Muscle layer of colon (tissue), 2 donors: ENCODE results near the gene NEMP2.

Experiments
- H3K27ac ChIP-seq: one replicate; pipeline ENCODE4 v1.7.0; 2013; ENCODE audit warnings: low read depth, mild to moderate bottlenecking, low read length, moderate library complexity
- H3K27me3 ChIP-seq, 2 donors: one replicate each; pipeline ENCODE4 v1.7.0; 2013; ENCODE audit warnings: low read length in 2 of 2, mild to moderate bottlenecking in 2 of 2; ENCODE audit not compliant: insufficient read depth in 2 of 2, control insufficient read depth in 1 of 2
- H3K36me3 ChIP-seq: one replicate; pipeline ENCODE4 v1.7.0; 2013; ENCODE audit warnings: mild to moderate bottlenecking, low read length; ENCODE audit not compliant: insufficient read depth
- H3K4me1 ChIP-seq: one replicate; pipeline ENCODE4 v1.7.0; 2013; ENCODE audit warnings: mild to moderate bottlenecking, low read length; ENCODE audit not compliant: insufficient read depth
- H3K4me3 ChIP-seq, 2 donors: one replicate each; pipeline ENCODE4 v1.7.0; 2013; ENCODE audit warnings: low read length in 2 of 2, low read depth in 1 of 2, mild to moderate bottlenecking in 1 of 2, moderate library complexity in 1 of 2
- H3K9ac ChIP-seq: one replicate; pipeline ENCODE4 v1.7.0; 2013; ENCODE audit warnings: low read length
- H3K9me3 ChIP-seq: one replicate; pipeline ENCODE4 v1.7.0; 2013; ENCODE audit warnings: mild to moderate bottlenecking, low read length
- donor health status: abdominal sarcoma.
- donor health status: Adenocarcinoma of cecum.

NEMP2 gene

DNA sequence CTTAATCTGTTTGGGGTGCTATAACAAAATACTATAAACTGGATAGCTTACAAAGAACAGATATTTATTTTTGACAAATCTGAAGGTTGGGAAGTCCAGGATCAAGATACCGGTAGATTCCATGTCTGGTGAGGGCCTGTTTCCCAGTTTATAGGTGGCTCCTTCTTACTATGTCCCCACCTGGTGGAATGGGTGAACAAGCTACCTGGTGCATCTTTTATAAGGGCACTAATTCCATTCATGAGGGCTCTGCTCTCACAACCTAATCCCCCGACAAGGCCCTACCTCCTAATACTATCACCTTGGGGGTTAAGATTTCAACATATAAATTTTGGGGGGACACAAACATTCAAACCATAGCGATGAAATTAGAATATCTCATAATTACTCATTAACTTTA, 15.6 kb upstream of the NEMP2 start:
- Histone ChIP-seq H3K27me3 (no peaks in the 10 kb centered on the region), H3K36me3 (no peaks in the 10 kb centered on the region), H3K4me3 (no peak overlapping the region), H3K9ac (no peak overlapping the region), H3K9me3 (no peaks in the 10 kb centered on the region), H3K27ac (no peak overlapping the region), H3K4me1 (no peaks in the 10 kb centered on the region)

DNA sequence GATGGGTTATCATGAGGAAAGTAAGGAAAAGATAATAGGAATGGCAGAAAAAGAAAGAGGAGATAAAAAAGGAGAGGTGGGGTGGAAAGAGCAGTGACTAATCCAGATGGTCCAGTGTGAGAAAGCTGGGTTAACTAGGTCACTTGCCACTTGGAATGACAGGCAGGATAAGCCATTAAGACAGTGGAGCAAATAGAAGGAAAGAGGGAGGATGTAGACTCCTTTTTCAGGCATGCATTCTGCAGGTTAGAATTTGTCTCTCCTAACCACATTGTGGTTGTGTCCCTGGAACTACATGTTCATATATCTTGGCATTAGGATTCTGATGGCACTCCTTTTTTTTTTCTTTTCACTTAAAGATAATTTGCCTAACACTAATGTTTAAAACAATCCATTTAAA, 13.4 kb upstream of the NEMP2 start:
- H3K9me3 ChIP-seq: no peaks in the 10 kb centered on the region
- no peak overlapping the region for H3K4me3 ChIP-seq
- no peaks in the 10 kb centered on the region for H3K27me3 ChIP-seq
- no peak overlapping the region for H3K9ac ChIP-seq
- no peak overlapping the region for H3K27ac ChIP-seq
- no peaks in the 10 kb centered on the region for H3K36me3 ChIP-seq
- no peaks in the 10 kb centered on the region for H3K4me1 ChIP-seq

DNA sequence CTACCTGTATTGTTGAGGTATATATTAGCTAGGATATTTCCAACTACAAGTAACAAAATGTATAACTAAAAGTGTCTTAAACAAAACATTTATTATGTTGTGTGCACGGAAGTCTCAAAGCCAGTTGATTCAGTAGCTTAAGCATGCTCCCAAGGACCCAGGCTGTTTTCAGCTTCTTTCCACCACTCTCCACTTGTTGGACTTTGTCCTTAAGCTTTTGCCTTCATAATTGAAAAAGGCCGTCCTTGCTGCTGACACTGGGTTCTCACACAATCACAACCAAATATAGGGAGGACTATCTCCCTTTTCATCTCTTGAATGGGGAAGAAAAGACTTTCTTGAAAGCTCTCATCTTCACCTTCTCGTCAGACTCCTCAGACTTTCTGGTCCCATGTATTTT, 12.2 kb upstream of the NEMP2 start:
- Histone ChIP-seq H3K9ac (no peak overlapping the region), H3K4me3 (no peak overlapping the region), H3K9me3 (no peaks in the 10 kb centered on the region), H3K4me1 (no peaks in the 10 kb centered on the region), H3K27ac (no peak overlapping the region), H3K27me3 (no peaks in the 10 kb centered on the region), H3K36me3 (no peaks in the 10 kb centered on the region)

DNA sequence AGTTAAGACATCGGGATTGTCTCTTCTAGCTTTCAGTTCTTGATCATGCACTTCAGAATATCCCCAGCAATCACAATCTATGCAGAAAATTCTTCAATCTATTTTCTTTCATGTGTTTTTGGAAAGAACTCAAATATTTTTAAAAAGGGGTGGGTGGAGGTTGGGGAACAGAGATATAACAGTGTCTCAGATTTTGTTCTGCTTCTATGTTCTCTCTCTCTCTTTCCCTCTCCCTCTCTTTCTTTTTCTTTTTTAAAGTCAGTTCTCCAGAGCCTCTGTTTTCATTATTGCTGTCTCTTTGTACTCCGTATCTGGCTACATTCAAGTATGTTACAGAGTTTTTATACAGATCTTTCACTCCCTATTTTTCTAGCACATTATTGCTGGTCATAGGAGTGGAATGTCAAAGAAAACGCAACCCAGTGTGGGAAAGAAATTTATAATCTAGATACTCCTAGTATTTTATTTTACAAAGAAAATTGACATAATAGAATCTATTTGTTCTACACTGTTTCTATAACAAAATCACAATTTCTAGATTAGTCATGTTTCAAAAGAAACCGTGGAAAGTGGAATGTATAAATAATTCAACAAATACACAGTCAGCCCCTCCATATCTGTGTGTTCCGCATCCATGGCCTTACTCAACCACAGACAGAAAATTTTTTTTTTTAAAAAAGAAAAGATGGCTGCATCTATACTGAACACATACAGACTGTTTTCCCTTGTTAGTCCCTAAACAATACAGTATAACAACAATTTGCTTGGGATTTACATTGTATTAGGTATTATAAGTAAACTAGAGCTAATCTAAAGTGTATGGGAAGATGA, 11.2 kb upstream of the NEMP2 start:
- Histone ChIP-seq H3K4me3 (peak overlapping the region in 1 of 2 donors; percentile 12), H3K27ac (peak overlapping the region; percentile 34), H3K36me3 (no peaks in the 10 kb centered on the region), H3K9me3 (peaks cover under 1% of the 10 kb centered on the region), H3K27me3 (no peaks in the 10 kb centered on the region), H3K4me1 (no peaks in the 10 kb centered on the region), H3K9ac (no peak overlapping the region)

DNA sequence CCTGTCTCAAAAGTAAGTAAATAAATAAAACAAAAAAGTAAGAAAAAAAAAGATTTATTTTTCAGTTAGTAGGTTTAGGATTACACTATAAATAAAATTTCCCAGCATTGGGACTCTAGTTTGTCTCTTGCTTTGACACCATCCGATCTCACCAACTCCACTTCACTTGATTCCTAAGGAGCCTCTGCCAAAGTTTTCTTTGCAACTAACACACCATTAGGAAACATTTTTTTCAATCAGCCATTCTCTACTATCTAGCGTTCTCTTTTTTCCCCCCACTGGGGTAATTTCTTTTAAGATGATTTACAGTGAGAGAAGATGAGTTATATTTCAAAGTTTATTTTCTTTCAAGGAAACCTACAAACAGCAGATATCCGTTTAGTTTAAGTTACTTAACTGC, 10.6 kb upstream of the NEMP2 start:
- peak overlapping the region; percentile 34 for H3K27ac ChIP-seq
- no peaks in the 10 kb centered on the region for H3K4me1 ChIP-seq
- no peaks in the 10 kb centered on the region for H3K36me3 ChIP-seq
- peaks cover 7% of the 10 kb centered on the region for H3K9me3 ChIP-seq
- no peak overlapping the region for H3K9ac ChIP-seq
- no peaks in the 10 kb centered on the region for H3K27me3 ChIP-seq
- peak overlapping the region in 1 of 2 donors; percentile 12 for H3K4me3 ChIP-seq

DNA sequence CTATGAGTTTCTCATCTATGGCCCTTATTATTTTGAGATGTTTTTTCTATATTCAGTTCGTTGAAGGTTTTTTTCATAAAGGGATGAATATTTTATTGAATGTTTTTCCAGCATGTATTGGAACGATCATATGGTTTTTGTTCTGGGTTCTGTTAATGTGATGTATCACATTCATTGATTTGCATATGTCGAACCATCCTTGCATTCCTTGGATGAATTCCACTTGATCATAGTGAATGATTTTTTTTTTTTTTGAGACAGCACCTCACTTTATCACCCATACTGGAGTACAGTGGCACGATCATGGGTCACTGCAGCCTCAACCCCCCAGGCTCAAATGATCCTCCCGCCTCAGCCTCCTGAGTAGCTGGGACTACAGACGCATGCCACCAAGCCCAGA, 5.5 kb upstream of the NEMP2 start:
- Histone ChIP-seq H3K9me3 (peaks cover 9% of the 10 kb centered on the region), H3K27ac (no peak overlapping the region), H3K36me3 (no peaks in the 10 kb centered on the region), H3K4me1 (no peaks in the 10 kb centered on the region), H3K27me3 (no peaks in the 10 kb centered on the region), H3K9ac (no peak overlapping the region), H3K4me3 (no peak overlapping the region)

DNA sequence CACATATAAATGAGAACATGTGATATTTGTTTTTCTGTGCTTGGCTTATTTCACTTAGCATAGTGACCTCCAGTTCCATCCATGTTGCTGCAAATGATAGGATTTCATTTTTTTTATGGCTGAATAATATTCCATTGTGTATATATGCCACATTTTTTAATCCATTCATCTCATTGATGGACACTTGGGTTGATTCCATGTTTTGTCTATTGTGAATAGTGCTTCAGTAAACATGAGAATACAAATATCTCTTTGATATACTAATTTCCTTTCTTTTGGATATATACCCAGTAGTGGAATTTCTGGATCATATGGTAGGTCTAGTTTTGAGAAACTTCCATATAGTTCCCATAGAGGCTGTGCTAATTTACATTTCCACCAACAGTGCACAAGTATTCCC, 3.7 kb upstream of the NEMP2 start:
- H3K9me3 ChIP-seq: peaks cover 9% of the 10 kb centered on the region
- no peaks in the 10 kb centered on the region for H3K27me3 ChIP-seq
- H3K27ac ChIP-seq: no peak overlapping the region

DNA sequence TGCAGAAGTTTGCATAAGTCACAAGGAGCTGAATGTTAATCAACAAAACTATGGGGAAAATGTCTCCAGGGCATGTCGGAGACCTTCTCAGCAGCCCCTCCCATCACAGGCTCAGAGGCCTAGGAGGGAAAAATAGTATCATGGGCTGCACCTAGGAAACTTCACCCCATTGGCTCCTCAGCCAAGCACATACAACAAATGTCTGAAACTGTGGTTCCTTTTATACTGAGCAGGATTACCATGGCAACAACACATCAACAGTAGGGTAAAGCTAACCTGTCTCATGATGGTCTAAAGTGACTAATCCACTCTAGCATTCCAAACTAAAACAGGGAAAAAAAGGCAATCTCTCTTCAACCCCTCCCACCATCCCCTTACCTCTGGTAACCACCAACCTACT, 3.2 kb upstream of the NEMP2 start:
- H3K36me3 ChIP-seq: no peaks in the 10 kb centered on the region
- H3K4me1 ChIP-seq: peaks cover 11% of the 10 kb centered on the region
- no peak overlapping the region for H3K9ac ChIP-seq
- no peak overlapping the region for H3K27ac ChIP-seq
- H3K27me3 ChIP-seq: no peaks in the 10 kb centered on the region
- H3K4me3 ChIP-seq: no peak overlapping the region
- peaks cover 9% of the 10 kb centered on the region for H3K9me3 ChIP-seq

More for the DNA sequence above, 3.7 kb upstream of the NEMP2 start:
- Histone ChIP-seq H3K4me1 (peaks cover 7% of the 10 kb centered on the region), H3K36me3 (no peaks in the 10 kb centered on the region), H3K4me3 (no peak overlapping the region), H3K9ac (no peak overlapping the region)

DNA sequence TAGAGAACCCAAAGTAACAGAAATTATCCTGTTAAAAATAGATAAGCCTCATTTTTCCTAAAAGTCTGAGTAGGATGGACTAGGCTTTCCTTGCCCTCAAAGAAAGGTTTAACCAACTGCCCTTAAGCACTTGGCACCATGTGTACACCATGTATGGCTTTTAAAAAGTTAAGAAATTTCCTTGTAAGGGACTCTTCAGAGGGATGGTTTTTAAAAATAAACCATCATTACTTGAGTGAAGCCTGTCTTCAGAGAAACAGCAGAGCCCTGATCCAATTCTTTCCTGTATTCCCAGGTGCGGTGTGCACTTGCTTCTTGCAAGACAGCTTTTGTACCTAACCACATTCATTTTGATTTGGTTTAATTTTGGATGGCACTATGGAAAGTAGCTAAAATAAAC, 1.1 kb upstream of the NEMP2 start:
- no peaks in the 10 kb centered on the region for H3K27me3 ChIP-seq
- H3K36me3 ChIP-seq: no peaks in the 10 kb centered on the region
- peaks cover 11% of the 10 kb centered on the region for H3K4me1 ChIP-seq
- peaks cover 7% of the 10 kb centered on the region for H3K9me3 ChIP-seq
- peak overlapping the region; percentile 87 for H3K27ac ChIP-seq
- no peak overlapping the region for H3K9ac ChIP-seq
- peak overlapping the region in 1 of 2 donors; percentile 37 for H3K4me3 ChIP-seq

DNA sequence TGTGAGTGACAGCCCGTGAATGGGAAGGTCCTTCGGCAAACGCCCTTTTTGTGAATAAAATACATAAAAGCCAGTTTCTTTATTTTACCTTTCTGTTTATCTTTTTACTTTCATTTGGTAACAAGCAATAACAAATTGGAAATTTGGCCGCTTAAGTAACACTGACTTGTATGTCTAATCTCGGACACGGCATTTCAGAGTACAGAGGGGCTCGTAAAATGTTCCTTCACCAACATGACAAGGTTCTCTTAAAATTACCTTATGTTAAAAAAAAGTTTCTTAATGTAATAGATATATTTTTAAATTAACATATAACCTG, 558 bp upstream of the NEMP2 start:
- Histone ChIP-seq H3K9me3 (peaks cover 2% of the 10 kb centered on the region), H3K4me1 (peaks cover 11% of the 10 kb centered on the region), H3K27me3 (no peaks in the 10 kb centered on the region), H3K27ac (peak overlapping the region; percentile 87), H3K9ac (peak overlapping the region; percentile 100), H3K36me3 (no peaks in the 10 kb centered on the region), H3K4me3 (peak overlapping the region; percentile 91 to 94)

DNA sequence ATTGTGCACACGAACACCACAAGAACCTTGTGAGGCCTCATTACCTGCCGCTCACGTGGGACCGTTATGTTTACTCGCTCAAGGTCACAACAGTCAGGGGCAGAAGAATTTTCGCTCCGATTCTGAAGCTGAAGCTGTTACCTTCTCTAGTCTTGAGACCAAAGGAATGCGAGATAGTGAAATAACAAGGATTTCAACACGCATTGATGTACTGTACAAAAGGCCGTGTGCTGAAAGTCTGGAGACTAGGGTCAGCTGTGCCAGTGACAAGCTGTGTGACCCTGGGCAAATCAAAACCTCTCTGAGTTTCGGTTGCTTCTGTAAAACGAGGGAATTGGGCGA, 583 bp downstream of the NEMP2 start:
- H3K36me3 ChIP-seq: no peaks in the 10 kb centered on the region
- H3K9me3 ChIP-seq: no peaks in the 10 kb centered on the region
- peak overlapping the region; percentile 100 for H3K9ac ChIP-seq
- H3K27me3 ChIP-seq: no peaks in the 10 kb centered on the region
- H3K27ac ChIP-seq: peak overlapping the region; percentile 87
- H3K4me3 ChIP-seq: peak overlapping the region; percentile 91 to 94
- peaks cover 11% of the 10 kb centered on the region for H3K4me1 ChIP-seq
